Activated CD4-positive, alpha-beta T cell treated with anti-CD3 and anti-CD28 coated beads, Interleukin-2, amount 10 ng/mL, durations not matched to agents 24 days and 14 days (primary cell): ENCODE measurements around the gene MAP6. TPM values are rescaled to one million over a fixed set of nuclear protein-coding genes. Genes with fewer than 3 reads are reported as not detected.

Source experiments
- DNase-seq: peaks from one replicate; pipeline ENCODE4 v3.0.0; 2022
- H3K27ac Mint-ChIP-seq: one replicate; pipeline ENCODE4 v1.8.0; 2022; ENCODE audit warnings: mild to moderate bottlenecking, mixed read lengths
- H3K27me3 Mint-ChIP-seq: one replicate; pipeline ENCODE4 v1.8.0; 2022; ENCODE audit warnings: mixed read lengths
- H3K36me3 Mint-ChIP-seq: one replicate; pipeline ENCODE4 v1.8.0; 2022; ENCODE audit warnings: low read depth, mild to moderate bottlenecking, mixed read lengths
- H3K4me1 Mint-ChIP-seq: one replicate; pipeline ENCODE4 v1.8.0; 2021; ENCODE audit warnings: mixed read lengths
- H3K4me3 Mint-ChIP-seq: one replicate; pipeline ENCODE4 v1.8.0; 2022; ENCODE audit warnings: mild to moderate bottlenecking, moderate library complexity, mixed read lengths
- H3K9me3 Mint-ChIP-seq: one replicate; pipeline ENCODE4 v1.8.0; 2021; ENCODE audit warnings: mixed read lengths
- intact Hi-C: fragments of 100-400 bp; cut with micrococcal nuclease; formaldehyde crosslinking; loops from one replicate; pipeline ENCODE4 v1.15.1; 2023
- total RNA-seq: library from RNA; stranded (reverse); gene quantifications from 2 replicates; pipeline ENCODE4 v1.2.3, GENCODE V29; 2022

Gene MAP6
- total RNA-seq, 1 donor from 2014 or later = 0.09 TPM

DNA sequence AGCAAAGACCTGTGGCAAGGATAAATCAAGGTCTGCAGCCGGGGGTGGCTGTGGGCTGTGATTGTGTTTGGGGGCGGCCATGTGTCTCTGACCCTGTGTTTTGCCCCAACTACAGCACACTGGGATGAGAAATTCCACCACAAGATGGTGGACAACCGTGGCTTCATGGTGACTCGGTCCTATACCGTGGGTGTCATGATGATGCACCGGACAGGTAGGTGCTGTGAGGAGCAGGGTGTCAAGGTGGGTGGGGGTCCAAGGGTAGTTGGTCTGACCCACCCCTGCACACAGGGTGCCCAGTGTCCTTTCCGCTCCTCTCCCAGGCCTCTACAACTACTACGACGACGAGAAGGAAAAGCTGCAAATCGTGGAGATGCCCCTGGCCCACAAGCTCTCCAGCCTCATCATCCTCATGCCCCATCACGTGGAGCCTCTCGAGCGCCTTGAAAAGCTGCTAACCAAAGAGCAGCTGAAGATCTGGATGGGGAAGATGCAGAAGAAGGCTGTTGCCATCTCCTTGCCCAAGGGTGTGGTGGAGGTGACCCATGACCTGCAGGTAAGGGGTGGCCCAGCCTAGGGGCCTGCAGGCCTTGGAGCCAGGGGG, 100.1 kb downstream of the MAP6 start:
- intact Hi-C loops = no loop called here
- no peaks in the 10 kb centered on the region for H3K27me3 Mint-ChIP-seq
- DNase-seq = no peak
- H3K27ac Mint-ChIP-seq = no peak overlapping the region
- peaks cover 23% of the 10 kb centered on the region for H3K36me3 Mint-ChIP-seq
- H3K9me3 Mint-ChIP-seq = no peaks in the 10 kb centered on the region
- H3K4me1 Mint-ChIP-seq = peaks cover 1% of the 10 kb centered on the region
- no peak overlapping the region for H3K4me3 Mint-ChIP-seq

DNA sequence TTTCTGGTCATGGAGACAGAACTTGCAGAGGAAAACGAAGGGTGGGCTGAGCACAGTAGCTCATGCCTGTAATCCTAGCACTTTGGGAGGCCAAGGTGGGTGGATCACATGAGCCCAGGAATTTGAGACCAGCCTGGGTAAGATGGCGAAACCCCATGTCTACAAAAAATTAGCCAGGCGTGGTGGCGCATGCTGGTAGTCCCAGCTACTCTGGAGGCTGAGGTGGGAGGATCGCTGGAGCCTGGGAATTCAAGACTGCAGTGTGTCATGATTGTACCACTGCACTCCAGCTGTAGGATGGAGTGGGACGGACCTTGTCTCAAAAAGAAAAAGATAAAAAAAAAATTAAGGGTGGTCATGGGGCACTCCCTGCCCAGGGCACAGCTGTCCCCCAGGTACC, 100.9 kb downstream of the MAP6 start:
- no peak overlapping the region for H3K27ac Mint-ChIP-seq
- peaks cover 23% of the 10 kb centered on the region for H3K36me3 Mint-ChIP-seq
- no peak overlapping the region for H3K4me3 Mint-ChIP-seq
- H3K27me3 Mint-ChIP-seq = no peaks in the 10 kb centered on the region
- H3K4me1 Mint-ChIP-seq = peaks cover 7% of the 10 kb centered on the region
- H3K9me3 Mint-ChIP-seq = no peaks in the 10 kb centered on the region
- intact Hi-C loops = no loop called here
- no peak for DNase-seq

DNA sequence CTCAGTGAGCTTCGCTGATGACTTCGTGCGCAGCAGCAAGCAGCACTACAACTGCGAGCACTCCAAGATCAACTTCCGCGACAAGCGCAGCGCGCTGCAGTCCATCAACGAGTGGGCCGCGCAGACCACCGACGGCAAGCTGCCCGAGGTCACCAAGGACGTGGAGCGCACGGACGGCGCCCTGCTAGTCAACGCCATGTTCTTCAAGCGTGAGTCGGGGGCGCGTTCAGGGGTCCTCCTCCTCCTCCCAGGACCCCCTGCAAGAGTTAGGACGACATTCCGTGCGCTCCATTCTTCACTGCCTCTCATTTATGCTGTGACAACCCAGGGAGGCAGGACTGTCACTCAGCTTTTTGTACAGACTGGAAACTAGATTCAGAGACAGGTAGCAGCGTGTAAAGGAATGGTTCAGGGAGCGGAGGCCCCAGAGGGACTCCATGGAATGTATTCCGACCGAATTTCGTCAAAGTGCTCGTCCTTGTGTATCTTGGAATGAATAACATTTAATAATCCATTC, 102.0 kb downstream of the MAP6 start:
- H3K9me3 Mint-ChIP-seq = no peaks in the 10 kb centered on the region
- H3K4me3 Mint-ChIP-seq = no peak overlapping the region
- H3K27ac Mint-ChIP-seq = no peak overlapping the region
- no peaks in the 10 kb centered on the region for H3K27me3 Mint-ChIP-seq
- peaks cover 14% of the 10 kb centered on the region for H3K36me3 Mint-ChIP-seq
- intact Hi-C loops = no loop called here
- peaks cover 11% of the 10 kb centered on the region for H3K4me1 Mint-ChIP-seq
- DNase-seq = no peak

DNA sequence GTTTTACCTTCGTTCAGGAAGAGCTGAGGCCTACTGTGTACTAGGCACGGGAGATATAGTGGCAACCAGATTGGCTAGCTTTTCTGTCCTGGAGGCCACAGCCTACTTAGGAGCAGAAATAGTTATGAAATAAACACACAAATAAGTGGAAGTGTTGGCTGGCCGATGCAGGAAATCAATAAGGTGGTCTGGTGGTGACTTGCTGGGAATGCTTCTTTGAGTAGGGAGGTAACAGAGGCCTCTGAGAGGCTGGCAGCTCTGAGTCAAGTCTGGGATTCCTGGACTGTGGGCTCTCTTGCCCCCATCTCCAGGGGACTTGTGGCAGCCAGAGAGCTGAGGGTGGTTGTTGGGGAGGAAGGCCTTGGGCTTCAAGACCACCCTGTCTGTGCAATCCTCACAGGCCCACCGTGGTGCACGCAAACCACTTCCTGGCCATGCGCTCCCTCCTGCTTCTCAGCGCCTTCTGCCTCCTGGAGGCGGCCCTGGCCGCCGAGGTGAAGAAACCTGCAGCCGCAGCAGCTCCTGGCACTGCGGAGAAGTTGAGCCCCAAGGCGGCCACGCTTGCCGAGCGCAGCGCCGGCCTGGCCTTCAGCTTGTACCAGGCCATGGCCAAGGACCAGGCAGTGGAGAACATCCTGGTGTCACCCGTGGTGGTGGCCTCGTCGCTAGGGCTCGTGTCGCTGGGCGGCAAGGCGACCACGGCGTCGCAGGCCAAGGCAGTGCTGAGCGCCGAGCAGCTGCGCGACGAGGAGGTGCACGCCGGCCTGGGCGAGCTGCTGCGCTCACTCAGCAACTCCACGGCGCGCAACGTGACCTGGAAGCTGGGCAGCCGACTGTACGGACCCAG, 102.7 kb downstream of the MAP6 start:
- intact Hi-C loops = no loop called here
- peaks cover 16% of the 10 kb centered on the region for H3K4me1 Mint-ChIP-seq
- H3K27me3 Mint-ChIP-seq = no peaks in the 10 kb centered on the region
- H3K9me3 Mint-ChIP-seq = no peaks in the 10 kb centered on the region
- H3K36me3 Mint-ChIP-seq = peaks cover 14% of the 10 kb centered on the region
- no peak overlapping the region for H3K4me3 Mint-ChIP-seq
- peak overlapping the region; percentile 26 for H3K27ac Mint-ChIP-seq
- no peak for DNase-seq

DNA sequence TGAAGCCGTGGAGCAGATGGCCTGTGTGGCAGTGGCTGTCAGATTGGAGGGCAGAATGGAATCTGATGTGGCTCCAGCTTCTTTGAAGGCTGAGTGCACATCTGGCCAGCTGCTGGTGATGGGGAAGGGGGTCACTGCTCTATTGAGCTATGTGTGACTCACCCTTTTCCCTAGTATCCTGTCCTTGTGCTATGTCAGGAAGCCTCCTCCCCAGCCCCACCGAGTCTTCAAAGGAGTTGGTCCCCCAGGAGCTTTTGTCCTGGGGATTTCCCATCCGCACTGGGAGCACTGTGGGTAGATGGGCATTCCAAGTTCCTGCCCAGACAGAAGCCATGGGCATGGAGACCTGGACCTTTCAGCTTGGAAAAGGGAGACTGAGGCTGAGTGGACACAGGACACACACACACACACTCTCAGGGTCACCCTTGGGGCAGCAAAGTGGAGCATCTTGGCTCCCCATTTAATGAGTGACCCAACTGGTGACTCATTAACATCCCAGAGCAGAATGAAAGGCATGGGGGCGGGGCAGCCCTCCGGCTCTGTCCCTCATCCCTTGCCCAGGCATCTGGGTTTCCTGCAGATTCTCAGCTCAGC, 103.5 kb downstream of the MAP6 start:
- Mint-ChIP-seq H3K4me3 (no peak overlapping the region), H3K27me3 (no peaks in the 10 kb centered on the region), H3K36me3 (peaks cover 14% of the 10 kb centered on the region), H3K9me3 (no peaks in the 10 kb centered on the region), H3K4me1 (peaks cover 18% of the 10 kb centered on the region), H3K27ac (no peak overlapping the region)
- intact Hi-C loops = no loop called here
- no peak for DNase-seq

DNA sequence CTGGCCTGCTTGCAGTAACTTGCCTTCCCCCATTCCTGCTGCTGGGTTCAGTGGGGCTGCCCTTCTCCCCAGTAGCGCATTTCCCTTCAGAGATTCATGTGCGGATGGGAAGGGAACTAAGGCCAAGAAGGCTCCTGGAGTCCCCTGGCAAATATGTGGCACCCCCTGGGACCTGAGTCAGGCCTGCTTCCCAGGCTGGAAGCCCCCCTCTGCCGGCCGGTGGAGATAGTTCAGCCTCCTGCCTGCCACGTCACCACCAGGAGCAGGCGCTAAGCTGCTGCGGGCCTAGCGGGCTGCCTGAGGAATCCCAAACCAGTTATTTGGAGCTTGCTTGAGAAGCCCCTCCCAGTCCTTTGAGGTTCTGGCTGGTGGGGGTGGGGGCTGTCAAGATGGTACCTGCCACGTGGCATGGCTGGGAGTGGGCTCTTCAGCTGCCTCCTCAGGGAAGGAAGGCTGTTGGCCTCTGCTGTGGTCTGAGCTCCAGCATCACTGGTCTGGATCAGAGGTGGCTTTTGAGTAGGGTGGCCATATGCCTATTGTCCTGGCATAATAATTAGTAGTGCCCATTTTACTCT, 104.8 kb downstream of the MAP6 start:
- DNase-seq = no peak
- Mint-ChIP-seq H3K27ac (peak overlapping the region; percentile 62), H3K27me3 (peaks cover 4% of the 10 kb centered on the region), H3K9me3 (no peaks in the 10 kb centered on the region), H3K4me1 (peaks cover 18% of the 10 kb centered on the region), H3K36me3 (peaks cover 10% of the 10 kb centered on the region), H3K4me3 (peak overlapping the region; percentile 92)
- intact Hi-C loops = loop anchor here (2.0 kb wide), 1 partner anchor 37 kb away; no protein-coding TSS in a partner anchor

DNA sequence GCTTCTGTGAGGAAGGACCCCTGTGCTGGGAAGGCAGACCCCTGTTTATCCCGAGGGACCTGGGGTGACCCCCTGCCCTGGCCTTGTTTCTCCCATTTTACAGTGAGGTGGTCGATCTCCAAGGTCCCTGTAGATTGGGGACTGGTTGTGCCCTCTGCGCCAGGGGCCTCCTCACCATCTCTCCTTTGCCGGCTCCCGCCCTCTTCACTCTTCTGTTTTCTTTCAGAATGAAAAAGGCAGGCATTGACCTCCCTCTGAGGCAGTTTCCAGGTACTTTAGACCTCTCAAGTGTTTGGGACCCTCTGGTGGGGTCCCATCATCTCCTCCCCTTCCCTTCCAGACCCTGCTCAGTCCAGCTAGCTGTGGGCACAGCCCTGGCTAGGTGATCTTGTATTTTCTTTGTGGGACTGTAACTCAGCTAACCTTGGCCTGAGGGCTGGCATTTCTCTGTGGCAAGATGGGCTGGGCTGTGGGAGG, 105.3 kb downstream of the MAP6 start:
- Mint-ChIP-seq H3K36me3 (peaks cover 5% of the 10 kb centered on the region), H3K9me3 (no peaks in the 10 kb centered on the region), H3K4me3 (peak overlapping the region; percentile 92), H3K27me3 (peaks cover 4% of the 10 kb centered on the region), H3K4me1 (peaks cover 18% of the 10 kb centered on the region), H3K27ac (peak overlapping the region; percentile 62)
- no peak for DNase-seq
- intact Hi-C loops = loop anchor here (2.0 kb wide), 1 partner anchor 37 kb away; no protein-coding TSS in a partner anchor

DNA sequence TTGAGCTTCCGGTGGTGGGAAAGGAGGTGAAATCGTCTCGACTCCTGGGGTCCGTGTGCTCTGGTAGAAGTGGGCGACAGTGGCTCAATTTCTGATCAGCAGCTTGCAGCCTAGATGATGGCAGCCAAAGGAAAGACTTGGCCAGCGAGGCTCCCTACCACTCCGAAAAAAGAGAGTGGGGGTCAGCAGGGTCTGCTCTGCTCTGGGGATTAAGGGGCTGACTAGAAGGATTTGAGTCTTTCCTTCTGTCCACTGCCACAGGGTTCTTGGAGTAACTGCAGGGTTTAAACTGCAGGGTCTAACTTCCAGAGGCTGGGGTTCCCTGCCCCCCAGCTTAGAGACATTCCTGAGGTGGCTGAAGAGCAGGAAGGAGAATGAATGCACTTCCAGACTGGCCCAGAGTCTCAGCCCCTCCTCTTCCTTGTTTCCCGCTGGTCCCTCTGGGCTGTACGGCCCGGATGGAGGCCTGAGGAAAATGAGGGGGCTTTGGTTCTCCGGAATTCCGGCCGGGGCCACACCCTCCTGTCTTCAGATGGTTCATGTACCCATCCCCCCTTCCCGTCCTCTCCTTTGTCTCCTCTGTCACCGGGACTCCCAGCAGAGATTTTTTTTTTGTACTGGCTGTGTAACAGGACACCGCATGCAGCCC, 105.9 kb downstream of the MAP6 start:
- no peak for DNase-seq
- peaks cover 18% of the 10 kb centered on the region for H3K4me1 Mint-ChIP-seq
- intact Hi-C loops = loop anchor here (2.0 kb wide), 1 partner anchor 36 kb away; no protein-coding TSS in a partner anchor
- peak overlapping the region; percentile 92 for H3K27ac Mint-ChIP-seq
- peaks cover 4% of the 10 kb centered on the region for H3K27me3 Mint-ChIP-seq
- H3K9me3 Mint-ChIP-seq = no peaks in the 10 kb centered on the region
- peak overlapping the region; percentile 92 for H3K4me3 Mint-ChIP-seq
- H3K36me3 Mint-ChIP-seq = peaks cover 3% of the 10 kb centered on the region

DNA sequence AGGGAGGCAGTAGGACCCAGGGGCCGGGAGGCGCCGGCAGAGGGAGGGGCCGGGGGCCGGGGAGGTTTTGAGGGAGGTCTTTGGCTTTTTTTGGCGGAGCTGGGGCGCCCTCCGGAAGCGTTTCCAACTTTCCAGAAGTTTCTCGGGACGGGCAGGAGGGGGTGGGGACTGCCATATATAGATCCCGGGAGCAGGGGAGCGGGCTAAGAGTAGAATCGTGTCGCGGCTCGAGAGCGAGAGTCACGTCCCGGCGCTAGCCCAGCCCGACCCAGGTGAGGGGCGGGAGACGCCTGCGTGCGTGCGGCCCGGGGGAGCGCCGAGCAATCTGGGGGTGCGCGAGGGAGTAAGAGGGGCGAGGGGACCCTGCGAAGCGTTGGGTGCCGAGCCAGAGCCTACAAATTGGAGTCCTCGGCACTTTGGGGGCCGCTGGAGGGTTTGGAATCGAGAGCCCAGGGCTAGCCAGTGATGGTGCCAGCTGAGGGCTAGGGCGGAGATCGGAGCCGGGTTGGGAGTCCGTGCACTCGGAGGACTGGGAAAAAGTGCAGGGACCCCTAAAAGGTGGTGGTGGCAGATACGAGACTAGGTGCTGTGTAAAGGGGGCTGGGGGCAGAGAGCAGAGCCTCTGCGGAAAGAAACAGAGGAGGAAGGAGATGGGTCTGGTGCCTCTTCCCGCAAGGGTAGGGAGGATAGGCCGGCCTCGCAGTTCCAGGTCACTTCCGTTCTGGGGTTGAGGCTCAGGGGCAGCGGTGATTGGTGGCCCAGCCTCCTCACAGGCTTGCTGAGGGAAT, 106.6 kb downstream of the MAP6 start, which contains the start of gene SERPINH1:
SERPINH1 (plus strand) TSS at position 206 of the 788 bp plus-strand sequence. CDS start 4,097 bp downstream, outside the sequence.
- Mint-ChIP-seq H3K36me3 (no peaks in the 10 kb centered on the region), H3K4me1 (peaks cover 18% of the 10 kb centered on the region), H3K4me3 (peak within 1 kb of the TSS; percentile 92), H3K9me3 (no peaks in the 10 kb centered on the region), H3K27me3 (peaks cover 5% of the 10 kb centered on the region), H3K27ac (peak within 1 kb of the TSS; percentile 92)
- peak; percentile 91 for DNase-seq
- intact Hi-C loops = loop anchor here (2.0 kb wide), 1 partner anchor 35 kb away; no protein-coding TSS in a partner anchor

DNA sequence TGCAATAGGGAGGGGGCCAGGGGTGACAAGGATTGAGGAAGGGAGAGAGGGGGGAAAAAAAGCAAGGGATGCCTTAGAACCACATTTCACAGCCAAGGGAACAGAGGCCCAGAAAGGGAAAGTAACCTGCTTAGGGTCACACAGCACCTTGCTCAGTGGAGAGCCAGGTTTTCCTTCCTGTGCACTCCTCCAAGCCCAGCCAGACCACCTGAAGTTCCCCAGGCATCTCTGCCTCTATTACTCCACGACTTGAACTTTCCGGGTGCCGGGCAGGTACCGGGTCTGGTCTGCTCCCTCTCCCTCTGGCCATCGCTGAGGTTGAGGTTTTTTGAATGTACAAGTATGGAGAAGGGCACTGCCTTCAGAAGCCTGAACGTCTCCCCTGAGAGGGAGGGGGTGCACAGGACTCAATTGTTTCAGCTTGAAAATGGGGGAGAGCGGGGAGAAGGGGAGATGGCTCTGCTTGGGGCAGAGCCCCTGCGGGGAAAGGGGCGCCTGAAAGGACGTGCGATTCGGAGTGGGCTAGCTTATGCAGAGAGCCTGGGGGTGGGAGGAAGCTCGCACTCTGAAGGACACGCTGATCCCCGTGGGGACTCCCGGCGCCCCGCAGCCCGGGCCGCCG, 107.3 kb downstream of the MAP6 start:
- no peak for DNase-seq
- H3K4me1 Mint-ChIP-seq = peaks cover 18% of the 10 kb centered on the region
- H3K36me3 Mint-ChIP-seq = no peaks in the 10 kb centered on the region
- peak overlapping the region; percentile 92 for H3K27ac Mint-ChIP-seq
- peak overlapping the region; percentile 92 for H3K4me3 Mint-ChIP-seq
- intact Hi-C loops = loop anchor here (2.0 kb wide), 1 partner anchor 35 kb away; no protein-coding TSS in a partner anchor
- peaks cover 10% of the 10 kb centered on the region for H3K27me3 Mint-ChIP-seq
- no peaks in the 10 kb centered on the region for H3K9me3 Mint-ChIP-seq

DNA sequence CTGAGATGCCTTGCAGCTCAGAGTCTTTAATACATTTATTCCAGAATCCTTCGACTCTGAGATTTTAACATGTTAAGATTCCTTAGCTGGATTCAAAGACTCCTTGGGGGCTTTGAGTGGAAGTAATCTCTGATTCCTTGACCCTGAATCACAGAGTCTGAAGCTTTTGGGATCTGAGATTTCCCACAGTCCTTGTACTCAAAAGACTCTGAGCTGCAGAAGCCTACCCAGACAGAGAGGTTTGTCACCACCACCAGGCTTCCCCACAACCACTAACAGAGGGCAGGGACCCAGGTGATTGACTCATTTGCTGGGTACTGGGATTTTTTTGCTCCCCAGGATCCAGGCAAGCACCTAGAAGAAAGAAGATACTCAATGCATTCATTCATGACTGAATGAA, 108.2 kb downstream of the MAP6 start:
- intact Hi-C loops = no loop called here
- Mint-ChIP-seq H3K27ac (peak overlapping the region; percentile 65), H3K4me1 (peaks cover 18% of the 10 kb centered on the region), H3K36me3 (no peaks in the 10 kb centered on the region), H3K9me3 (no peaks in the 10 kb centered on the region), H3K27me3 (peaks cover 12% of the 10 kb centered on the region), H3K4me3 (peak overlapping the region; percentile 92)
- no peak for DNase-seq
